ENCODE measurements around the gene NSMF. TPM values are rescaled to one million over a fixed set of nuclear protein-coding genes. Genes with fewer than 3 reads are reported as not detected.

NSMF gene
- total RNA-seq, 1 donor from 2014 or later, result 53.9 TPM

Small RNA genes within 50 kb of the gene (microRNA-seq; reads per million reads assigned to microRNA genes)
- gene MIR7114, result not detected

Other genes starting within 250 kb of the NSMF start
- gene RNF208, start 237.1 kb downstream of the NSMF start, total RNA-seq, result 0.21 and 0.36 TPM in 2 replicates
- 1.4 and 2.0 TPM in 2 replicates for gene CYSRT1, start 234.2 kb downstream of the NSMF start, total RNA-seq
- gene RNF224, start 231.8 kb downstream of the NSMF start, total RNA-seq, result not detected in 2 replicates
- gene SLC34A3, start 228.4 kb downstream of the NSMF start, total RNA-seq, result 0.56 and 0.62 TPM in 2 replicates
- 211 and 249 TPM in 2 replicates for gene TUBB4B, start 218.0 kb downstream of the NSMF start, total RNA-seq
- not detected in 2 replicates for gene STPG3, start 208.0 kb downstream of the NSMF start, total RNA-seq
- gene NELFB, start 204.0 kb downstream of the NSMF start, total RNA-seq, result 37.3 and 48.3 TPM in 2 replicates
- gene TOR4A, start 181.6 kb downstream of the NSMF start, total RNA-seq, result 1.1 and 3.6 TPM in 2 replicates
- 1.2 and 2.0 TPM in 2 replicates for gene NRARP, start 157.1 kb downstream of the NSMF start, total RNA-seq
- gene EXD3, start 36.2 kb downstream of the NSMF start, total RNA-seq, result 12.5 and 15.3 TPM in 2 replicates
- 1.2 and 3.1 TPM in 2 replicates for gene NOXA1, start 35.9 kb downstream of the NSMF start, total RNA-seq
- gene ENTPD8, start 18.0 kb downstream of the NSMF start, total RNA-seq, result 0.19 and 0.31 TPM in 2 replicates
- 1.3 and 1.5 TPM in 2 replicates for gene PNPLA7, start 91.1 kb upstream of the NSMF start, total RNA-seq
- gene MRPL41, start 92.5 kb upstream of the NSMF start, total RNA-seq, result 64.9 and 75.1 TPM in 2 replicates
- 30.6 and 38.9 TPM in 2 replicates for gene DPH7, start 119.6 kb upstream of the NSMF start, total RNA-seq
- 28.3 and 29.6 TPM in 2 replicates for gene ZMYND19, start 131.2 kb upstream of the NSMF start, total RNA-seq
- 20.3 and 39.5 TPM in 2 replicates for gene ARRDC1, start 146.4 kb upstream of the NSMF start, total RNA-seq
- 27.3 and 40.4 TPM in 2 replicates for gene EHMT1, start 159.7 kb upstream of the NSMF start, total RNA-seq

Measured in myocyte (in vitro differentiated cells).